RCC 7860 (cell line): ENCODE measurements around the gene C11orf58.
A peak's percentile ranks its signal among the peaks of the same experiment; 100 is the strongest.

Source experiments
- DNase-seq: peaks from one replicate; pipeline ENCODE4 v3.0.0-alpha.2; 2015; ENCODE audit warnings: low spot score
- FAIRE-seq: peaks from 2 replicates; lab custom pipeline; 2012; peaks lifted over from hg19 to GRCh38; lab: Jason Lieb, UNC

Gene C11orf58

DNA sequence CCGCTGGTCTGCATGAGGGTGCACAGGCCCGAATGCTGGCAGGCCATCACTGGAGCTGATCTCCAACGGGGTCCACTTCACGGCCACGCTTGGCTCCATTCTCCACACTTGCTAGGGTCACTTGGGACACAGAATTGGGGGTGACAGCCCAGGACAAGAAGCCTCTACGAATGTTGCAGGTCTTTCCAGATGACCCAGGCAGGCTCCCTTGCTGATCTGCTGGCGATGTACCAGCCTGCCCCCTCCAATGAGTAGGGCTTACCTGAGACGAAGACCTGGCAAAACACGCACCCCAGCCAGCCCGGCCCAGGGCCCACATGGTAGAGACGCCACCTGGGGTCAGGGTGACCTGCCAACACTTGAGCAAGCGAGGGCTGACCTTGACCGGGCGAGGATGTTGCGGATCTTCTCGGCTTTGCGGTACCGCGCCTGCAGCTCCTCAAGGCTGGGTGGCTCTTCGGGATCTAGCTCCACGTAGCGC, 44.9 kb downstream of the C11orf58 start:
- no peak for FAIRE-seq
- DNase-seq: no peak

DNA sequence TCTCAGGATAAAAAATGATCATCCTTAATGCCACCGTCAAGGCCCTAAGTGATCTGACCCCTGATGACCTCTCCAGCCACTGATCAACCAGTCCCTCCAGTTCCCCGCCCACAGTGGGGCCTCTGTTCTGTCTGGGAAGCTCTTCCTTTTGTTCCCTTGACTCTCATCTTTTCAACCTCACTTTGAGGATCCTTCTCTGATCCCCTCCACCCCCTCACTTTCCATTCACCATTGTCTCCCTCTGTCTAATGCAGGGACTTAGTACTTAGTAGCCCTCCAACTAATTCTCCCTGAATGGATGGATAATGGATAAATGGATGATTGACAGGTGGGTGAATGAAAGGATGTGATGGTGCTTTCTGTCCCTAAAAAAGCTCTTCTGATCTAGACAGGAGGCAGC, 45.6 kb downstream of the C11orf58 start:
- FAIRE-seq (no peak), DNase-seq (no peak)

DNA sequence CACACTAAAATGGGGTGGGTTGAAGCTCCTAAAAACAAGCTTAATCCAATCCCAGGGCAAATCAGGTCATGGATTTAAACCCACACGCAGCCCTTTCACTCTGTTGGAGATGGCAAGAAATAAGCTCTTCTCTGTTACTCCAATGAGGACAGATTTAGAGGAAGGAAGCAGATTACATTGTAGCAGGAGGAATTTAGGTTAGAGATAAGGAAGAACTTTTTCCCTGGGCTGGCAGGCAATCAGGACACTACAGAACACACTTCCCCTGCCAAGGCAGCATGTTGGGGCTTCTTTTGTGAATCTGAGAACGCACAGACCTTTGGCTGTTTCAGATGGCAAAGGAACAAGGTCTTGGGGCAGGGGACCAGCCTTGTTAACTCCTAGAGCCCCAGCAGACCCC, 46.2 kb downstream of the C11orf58 start:
- no peak for DNase-seq
- FAIRE-seq: no peak

DNA sequence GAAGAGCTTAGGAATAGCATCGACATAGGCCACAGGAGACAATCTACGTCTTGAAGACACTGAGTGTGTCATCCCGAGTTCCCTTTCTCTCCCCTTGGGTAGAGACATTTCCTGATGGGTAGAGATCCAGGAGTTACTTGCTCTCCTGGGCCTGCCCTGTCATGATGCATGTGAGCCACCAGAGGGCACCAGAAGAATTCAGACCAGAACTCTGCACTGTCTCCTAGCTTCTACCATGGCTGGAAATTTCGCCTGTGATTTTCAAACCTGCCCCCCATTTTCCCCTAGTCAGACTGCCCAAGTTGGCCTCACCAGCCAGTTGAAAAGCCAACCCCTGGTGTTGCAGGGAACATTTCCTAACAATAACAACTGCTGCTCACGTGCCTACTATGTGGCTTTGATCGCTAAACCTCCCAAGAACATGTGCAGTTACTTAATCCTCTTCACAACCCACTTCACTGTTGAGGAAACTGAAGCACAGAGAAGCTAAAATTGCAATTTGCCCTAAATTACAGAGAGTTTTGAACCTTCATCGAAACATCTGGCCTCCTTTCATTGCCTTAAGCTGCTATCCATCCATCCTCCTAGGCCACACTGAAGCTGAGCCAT, 47.2 kb downstream of the C11orf58 start:
- DNase-seq (peak; percentile 41), FAIRE-seq (no peak)

DNA sequence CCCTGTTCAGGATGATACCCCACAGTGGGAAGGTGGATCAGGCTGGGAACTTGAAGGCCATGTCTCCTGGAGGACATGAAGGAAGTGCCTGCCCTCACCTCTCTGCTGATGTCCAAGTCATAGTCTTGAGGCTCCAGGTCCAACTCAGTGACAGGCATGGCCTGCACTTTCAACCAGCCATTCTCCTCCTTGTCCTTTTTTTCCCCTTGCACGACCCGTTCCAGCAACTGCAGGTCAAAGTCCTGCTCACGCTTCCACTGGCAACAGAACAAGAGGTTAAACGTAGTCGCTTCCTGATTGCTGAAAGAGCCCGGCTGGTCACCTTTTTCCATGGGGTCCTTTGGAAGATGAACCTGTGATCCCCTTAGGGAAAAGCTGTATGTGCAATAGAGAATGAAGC, 47.7 kb downstream of the C11orf58 start:
- DNase-seq: no peak
- FAIRE-seq: no peak

DNA sequence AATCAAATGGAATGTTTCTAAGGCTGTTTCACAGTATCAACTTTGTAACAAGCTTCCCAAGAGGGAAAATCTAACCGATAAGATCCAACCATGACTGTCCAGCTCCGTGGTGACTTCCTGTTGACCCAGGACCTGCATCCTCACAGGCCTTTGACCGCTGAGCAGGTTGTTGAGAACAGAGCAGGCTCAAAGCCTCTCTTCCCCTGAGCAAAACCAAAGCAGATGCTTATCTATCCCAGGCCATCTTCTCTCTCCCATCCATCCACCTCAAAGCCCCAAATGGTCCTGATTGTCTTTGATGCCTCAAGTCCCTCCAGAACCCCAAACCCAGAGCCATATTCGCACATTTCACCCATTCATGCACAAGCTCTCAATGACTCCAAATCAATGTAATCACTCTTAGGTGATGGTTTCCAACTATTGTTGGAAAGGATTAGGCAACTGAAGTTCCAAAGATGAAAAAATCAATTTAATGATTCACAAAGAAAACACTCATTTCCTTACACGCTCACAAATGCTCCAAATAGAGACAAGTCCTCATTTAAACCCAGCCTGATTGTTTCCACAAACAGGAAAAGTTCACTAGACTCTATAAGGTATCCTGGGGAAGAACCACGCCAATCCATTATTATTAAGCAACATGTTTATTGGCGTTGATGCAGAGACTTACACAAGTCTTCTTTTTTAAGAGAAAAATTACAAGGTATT, 48.7 kb downstream of the C11orf58 start:
- no peak for FAIRE-seq
- no peak for DNase-seq

DNA sequence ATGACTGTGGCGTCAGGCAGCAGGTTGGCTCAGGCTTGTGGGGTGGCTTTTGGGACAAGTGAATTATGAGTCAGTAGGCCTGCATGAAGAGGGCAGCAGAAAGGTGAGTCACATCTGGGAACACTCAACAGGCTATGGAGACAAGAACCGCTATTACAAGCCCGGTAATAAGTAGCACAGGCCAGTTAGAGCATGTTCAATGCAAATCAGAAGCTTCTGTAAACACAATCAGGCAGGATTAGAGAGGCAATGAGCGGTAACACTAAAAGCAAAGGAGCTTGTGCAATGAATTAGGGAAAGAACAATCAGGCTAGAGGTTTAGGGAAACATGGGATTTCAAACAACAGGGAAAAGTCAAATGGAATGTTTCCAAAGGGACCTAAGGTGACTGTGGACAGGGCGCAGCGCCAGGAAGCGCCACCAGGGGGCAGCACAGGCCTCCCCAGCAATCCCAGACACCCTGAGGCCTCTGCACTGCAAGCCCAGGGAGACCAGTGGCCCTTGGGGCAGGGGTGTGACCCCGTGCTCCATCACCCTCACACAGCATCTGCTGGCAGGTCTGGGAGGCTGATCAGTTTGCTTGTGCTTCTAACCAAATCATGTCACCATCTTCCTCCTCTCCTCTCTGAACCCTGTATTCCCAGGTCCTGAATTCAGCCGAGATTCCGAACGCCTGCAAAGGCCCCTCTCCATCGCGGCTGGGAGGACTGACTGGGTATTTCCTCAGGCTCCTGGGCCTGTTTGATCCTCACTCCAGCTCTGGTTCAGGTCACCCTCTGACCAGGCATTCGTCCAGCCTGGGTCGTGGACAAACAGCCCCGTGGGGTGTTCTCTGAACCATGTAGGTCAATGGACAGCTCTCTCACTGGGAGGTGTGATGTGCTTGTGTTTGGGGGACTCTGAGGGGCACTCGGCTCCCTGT, 50.0 kb downstream of the C11orf58 start:
- FAIRE-seq (peak; percentile 36), DNase-seq (peak; percentile 70)

DNA sequence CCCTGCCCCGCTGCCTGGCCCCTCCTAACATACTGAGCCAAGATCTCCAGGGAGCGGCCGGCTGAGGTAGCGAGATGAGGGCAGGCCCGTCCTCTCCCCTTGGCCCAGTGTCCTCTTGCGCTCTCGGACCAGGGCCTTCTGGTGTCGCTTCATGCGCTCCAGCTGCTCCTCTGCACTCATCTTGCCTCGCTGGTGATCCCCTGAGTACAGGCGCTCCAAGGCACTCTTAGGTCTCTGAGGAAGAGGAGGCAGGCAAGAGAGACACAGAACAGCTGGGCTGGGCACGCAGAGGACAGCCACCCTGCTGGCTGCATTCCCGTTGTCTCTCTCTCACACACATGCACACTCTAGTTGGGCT, 50.6 kb downstream of the C11orf58 start:
- FAIRE-seq: no peak
- no peak for DNase-seq

DNA sequence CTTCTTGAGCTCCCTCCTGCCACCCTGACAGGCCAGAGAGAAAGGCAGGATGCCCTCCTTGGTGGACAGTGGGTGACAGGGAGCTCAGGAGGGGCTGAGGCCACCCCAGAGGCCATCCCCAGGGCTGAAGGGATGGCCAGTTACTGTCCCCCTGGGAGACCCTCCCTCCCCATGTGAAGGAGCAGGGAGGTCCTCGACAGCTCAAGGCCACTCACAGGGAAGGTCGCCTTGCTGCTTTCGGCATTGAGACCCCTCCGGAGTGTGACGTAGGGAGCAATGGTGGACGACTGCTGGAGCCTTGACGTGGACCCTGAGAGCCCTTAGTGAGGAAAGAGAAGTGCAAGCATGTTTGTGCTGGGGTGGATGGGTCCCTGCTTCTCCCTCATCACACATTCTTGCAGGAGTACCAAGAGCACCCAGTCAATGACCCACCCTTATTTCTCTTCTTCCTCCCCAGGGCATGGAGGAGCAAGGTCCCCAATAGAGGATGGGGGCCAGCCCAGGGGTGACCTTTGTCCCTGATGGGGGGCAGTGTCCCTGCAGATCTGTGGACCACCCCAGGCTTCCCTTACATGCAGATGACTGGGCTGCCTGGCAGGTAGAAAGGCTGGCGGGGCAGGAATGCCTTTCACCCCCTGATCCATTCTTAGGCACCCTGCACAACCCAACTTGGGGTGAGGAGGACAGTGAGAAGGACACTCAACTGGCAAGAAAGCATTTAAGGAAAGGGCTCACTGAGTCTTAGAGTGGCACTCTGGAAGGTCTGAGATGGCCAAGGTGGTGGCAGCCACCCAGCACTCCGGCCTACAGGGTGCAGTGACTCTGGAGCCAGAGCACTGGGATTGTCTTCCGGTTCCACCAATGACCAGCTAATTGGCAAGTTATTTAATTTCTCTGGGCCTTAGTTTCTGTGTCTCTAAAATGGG, 51.4 kb downstream of the C11orf58 start:
- FAIRE-seq: no peak
- no peak for DNase-seq

DNA sequence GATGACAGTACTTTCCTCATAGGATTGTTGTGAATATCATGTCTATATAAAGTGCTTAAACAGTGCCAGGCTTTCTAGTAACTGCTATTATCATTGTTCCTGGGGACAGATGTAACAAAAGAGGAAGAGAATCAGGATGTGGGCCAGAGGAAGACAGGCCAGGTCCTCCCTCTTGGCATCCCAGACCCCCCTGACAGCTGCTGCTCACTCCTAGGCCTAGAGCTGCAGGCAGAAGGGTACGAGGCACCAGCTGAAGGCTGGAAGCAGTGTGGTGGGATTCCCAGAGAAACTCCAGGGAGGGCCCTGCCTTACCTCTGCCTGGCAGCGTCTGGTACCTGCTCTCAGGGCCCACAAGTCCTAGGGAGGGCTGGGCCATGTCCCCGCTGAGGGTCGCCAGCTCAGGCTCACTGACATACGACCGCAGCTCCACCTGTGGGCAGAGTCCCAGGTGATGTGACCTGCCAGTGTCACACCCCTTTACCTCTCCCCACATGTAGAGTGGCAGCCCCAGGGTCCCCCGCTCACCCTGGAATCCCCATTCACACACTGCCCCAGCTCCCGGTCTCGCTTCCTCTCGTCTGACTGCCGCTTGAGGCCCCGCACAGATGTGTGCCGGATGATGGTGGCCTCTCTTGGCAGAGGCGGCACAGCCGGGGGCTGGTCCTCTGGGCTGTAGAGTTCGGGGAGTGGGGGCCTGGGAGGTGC, 52.2 kb downstream of the C11orf58 start:
- DNase-seq: no peak
- FAIRE-seq: no peak

DNA sequence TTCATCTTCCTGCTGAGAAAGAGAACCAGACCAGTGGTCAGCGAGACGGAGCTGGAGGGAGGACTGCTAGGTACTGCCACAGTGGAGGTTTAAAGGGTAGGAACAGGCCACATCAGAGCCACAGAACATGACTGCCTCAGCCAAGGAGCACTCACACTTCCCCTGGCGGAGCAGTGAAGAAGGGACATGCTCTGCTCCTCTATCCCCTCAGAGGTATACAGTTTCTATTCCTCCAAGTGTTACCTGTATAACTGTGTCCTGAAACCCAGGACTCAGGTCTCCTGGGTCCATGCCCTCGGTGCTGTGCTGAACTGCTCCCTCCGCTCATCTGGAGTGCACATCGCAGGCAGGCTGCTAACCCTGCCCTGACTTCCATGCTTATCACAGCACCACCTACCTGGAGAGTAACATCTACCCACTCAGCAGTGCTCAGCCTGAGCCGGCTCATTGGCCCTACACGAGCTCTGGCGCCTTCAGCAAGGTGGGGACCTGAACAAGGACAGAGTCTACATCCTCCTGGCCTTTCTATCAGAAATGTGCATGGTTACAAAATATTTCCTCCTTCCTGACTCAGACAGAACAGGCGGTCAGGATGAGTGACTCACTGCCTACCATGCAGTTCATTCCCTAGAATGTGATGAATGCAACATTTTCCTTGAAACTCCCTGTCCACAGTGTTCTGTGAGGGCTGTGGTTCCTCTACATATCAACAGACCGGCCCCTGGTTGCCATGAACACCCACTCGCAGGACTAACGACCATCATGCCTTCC, 52.9 kb downstream of the C11orf58 start:
- DNase-seq: peak; percentile 94

DNA sequence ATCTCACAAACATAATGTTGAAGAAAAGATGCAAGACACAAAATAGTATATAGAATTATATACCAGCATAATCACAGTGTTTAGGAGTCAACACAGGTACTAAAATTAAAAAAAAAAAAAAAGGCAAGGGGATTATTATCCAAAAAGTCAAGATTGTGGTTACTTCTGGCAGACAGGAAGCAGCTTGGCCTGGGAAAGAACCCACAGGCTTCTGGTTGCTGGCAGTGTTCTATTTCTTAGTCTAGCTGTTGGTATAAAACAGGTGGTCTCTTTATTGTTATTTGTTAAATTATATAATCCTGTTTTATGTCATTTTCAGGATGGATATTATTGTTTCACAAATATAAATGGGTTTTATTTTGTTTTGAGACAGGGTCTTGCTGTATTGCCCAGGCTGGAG, 54.0 kb downstream of the C11orf58 start:
- FAIRE-seq (no peak), DNase-seq (peak; percentile 4)

More for the DNA sequence above, 52.9 kb downstream of the C11orf58 start:
- peak; percentile 92 for FAIRE-seq

DNA sequence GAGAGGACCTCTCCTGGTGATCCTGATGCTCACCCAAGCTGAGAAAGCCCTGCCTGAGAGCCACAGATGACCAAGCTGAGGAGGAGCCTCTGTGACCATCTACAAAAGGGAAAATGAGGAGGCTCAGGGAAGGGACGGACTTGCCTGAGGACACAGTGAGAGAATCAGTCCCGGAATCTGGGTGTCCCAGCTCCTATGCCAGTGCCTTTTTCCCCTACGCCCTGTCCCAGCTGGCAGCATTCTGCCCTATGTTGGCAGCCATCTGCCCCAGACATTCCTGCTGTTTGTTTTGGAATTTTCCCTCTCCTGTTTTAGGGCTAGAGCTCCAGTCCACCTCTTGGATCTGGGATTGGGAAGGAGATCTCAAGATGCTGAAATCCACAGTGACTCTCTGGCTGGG, 54.6 kb downstream of the C11orf58 start:
- FAIRE-seq: no peak
- no peak for DNase-seq

DNA sequence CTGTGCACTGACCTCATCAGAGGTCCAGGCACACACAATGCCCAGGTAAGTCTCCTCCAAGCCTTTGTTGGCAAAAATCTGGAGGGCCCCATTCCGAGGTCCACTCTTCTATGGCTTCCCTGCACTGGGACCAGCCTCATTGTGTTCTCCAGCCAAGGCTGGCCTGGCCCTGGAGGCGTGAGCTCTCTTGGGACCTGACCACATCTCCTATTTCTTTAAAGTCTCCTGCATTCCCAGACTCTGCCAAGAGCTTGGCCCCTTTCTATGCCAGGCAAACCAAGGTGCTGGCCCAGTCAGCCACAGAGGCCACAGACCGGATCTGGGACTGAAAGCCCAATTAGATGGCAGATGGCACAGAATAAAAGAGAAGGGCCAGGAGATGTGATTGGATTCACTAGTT, 55.1 kb downstream of the C11orf58 start:
- no peak for FAIRE-seq
- DNase-seq: no peak

DNA sequence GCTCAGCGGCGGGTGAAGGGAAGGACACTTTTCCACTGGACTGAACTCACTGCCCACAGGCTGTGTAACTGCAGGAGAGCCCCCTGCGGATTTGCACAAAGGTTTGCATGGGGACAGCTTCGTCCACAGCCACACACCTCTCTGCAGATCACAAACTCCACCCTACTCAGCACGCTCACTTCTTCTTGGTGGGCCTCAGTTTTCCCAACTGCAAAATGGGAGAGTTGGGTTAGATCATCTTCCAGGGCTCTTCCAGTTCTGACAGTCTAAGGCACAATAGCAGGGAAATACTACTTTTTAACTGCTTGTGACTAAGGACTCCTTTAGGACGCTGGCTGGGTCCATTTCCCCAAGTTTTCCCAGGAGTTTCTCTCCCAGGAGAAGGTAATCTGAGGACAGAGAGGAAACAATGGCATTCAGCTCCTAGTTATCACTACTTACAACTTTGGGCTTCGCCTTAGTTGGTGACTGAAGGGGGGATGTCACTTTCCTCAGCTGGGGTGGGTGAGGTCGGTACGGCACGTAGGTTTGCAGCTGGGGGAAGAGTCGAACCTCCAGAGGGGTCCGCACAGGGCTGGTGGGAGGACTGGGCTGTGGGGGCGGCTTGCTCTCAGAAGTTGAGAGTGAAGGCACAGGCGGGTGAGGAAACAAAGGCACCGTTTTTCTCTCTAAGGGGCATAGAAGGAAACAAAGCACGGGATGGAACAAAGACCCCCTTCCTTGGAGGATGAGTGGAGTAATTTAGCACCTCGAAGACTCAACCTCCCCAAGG, 55.8 kb downstream of the C11orf58 start:
- no peak for FAIRE-seq
- no peak for DNase-seq

DNA sequence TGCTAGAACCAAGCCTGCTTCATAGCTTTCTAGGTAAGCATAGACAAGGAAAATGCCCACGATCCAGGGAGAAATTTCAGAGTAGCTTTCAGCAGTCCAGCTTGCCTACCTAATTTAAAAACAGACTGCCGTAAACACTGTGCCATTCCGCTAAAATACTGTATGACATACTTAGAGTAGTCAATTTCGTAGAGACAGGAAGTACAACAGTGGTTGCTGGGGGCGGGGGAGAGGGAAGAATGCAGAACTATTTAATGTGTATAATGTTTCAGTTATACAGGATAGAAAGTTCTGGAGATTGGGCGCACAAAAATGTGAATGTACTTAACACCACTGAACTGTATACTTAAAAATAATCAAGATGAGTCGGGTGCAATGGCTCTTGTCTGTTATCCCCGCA, 56.7 kb downstream of the C11orf58 start:
- no peak for DNase-seq
- FAIRE-seq: no peak

DNA sequence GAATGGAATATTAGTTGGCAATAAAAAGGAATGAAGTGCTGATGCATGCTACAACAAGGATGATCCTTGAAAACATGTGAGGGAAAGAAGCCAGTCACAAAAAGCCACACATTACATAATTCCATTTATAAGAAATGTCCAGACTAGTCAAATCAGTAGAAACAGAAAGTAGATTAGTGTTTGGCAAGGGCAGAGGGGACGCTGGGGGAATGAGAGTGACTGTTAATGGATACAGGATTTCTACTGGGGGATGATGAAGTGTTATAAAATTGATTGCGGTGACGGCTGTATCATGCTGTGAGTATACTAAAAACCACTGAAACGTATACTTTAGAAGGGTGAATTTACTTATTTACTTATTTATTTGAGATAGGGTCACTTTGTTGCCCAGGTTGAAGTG, 57.9 kb downstream of the C11orf58 start:
- FAIRE-seq (no peak), DNase-seq (no peak)

DNA sequence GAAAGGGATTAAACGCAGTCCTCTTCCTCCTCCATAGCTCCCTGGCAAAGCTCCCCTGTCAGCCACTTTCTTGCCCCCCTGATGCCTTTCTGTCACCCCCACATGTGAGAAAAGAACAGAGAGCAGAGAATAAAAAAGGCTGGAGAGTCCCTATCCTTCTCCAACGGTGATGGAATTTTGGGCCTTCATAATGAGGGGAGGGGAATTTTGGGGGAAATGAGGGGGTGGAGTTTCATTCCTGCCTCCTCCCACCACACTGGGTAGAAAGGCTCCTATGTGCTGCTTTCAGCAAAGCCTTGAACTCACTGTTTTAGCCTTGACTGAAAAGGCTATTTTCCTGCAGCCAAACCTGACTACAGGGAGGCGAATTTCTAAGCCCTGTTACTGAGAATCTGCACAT, 59.3 kb downstream of the C11orf58 start:
- no peak for DNase-seq
- FAIRE-seq: no peak

DNA sequence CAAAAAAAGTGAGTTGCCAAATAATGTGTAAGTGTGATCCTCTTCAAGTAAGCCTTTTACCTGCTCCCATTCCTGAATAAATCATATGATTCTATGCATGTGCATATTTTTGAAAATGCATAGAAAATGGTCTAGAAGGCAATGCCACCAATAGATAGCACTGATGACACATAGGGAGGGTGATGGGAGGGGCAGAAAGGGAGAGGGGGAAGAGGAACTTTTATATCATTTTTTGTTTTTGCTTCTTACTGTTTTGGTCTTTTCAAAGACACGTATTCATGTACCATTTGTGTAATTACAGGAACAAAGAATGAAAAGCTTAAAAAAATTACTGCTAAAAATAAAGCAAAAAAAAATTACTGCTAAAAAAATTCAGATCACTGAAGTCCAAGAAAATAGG, 60.8 kb downstream of the C11orf58 start:
- FAIRE-seq: no peak

More for the DNA sequence above, 60.8 kb downstream of the C11orf58 start:
- DNase-seq: no peak
